T-helper 2 cell treated with Interferon-gamma antibody and Interleukin-4, amounts not matched to agents 5 μg/mL and 100 μg/mL, for 36 hours (primary cell): Measurements from ENCODE around the gene PRRT3.
"Not testable (repeated sequence)": the region's sequence is repeated elsewhere in the genome, so short reads cannot be mapped to it uniquely, and the experiment has no call there.

Experiments used
- DNase-seq: peaks from one replicate; pipeline ENCODE4 v3.0.0; 2021; ENCODE audit warnings: low spot score
- H3K27ac Mint-ChIP-seq: one replicate; pipeline ENCODE4 v1.8.0; 2021; ENCODE audit warnings: mild to moderate bottlenecking, mixed read lengths
- H3K27me3 Mint-ChIP-seq: one replicate; pipeline ENCODE4 v1.8.0; 2021; ENCODE audit warnings: low read depth, mixed read lengths
- H3K36me3 Mint-ChIP-seq: one replicate; pipeline ENCODE4 v1.8.0; 2021; ENCODE audit warnings: low read depth, mixed read lengths
- H3K4me1 Mint-ChIP-seq: one replicate; pipeline ENCODE4 v1.8.0; 2021; ENCODE audit warnings: low read depth, mixed read lengths
- H3K4me3 Mint-ChIP-seq: one replicate; pipeline ENCODE4 v1.8.0; 2022; ENCODE audit warnings: mild to moderate bottlenecking, moderate library complexity, mixed read lengths
- H3K9me3 Mint-ChIP-seq: one replicate; pipeline ENCODE4 v1.8.0; 2021; ENCODE audit warnings: mixed read lengths

PRRT3 gene

DNA sequence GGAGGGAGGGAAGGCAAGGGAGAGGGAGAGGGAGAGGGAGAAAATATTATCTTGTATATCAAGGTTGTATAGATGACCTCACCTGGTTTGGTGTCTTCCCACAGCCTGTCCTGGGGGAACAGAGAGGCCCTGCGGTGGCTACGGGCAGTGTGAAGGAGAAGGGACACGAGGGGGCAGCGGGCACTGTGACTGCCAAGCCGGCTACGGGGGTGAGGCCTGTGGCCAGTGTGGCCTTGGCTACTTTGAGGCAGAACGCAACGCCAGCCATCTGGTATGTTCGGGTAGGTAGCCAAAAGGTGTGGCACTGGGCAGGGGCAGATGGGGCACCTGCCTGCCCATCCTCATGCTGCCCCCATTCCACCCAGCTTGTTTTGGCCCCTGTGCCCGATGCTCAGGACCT, 11.5 kb downstream of the PRRT3 start:
- peaks cover under 1% of the 10 kb centered on the region for H3K4me1 Mint-ChIP-seq
- no peak overlapping the region for H3K27ac Mint-ChIP-seq
- no peaks in the 10 kb centered on the region for H3K27me3 Mint-ChIP-seq
- peaks cover 9% of the 10 kb centered on the region for H3K36me3 Mint-ChIP-seq
- H3K9me3 Mint-ChIP-seq = no peaks in the 10 kb centered on the region
- DNase-seq = no peak
- no peak overlapping the region for H3K4me3 Mint-ChIP-seq

DNA sequence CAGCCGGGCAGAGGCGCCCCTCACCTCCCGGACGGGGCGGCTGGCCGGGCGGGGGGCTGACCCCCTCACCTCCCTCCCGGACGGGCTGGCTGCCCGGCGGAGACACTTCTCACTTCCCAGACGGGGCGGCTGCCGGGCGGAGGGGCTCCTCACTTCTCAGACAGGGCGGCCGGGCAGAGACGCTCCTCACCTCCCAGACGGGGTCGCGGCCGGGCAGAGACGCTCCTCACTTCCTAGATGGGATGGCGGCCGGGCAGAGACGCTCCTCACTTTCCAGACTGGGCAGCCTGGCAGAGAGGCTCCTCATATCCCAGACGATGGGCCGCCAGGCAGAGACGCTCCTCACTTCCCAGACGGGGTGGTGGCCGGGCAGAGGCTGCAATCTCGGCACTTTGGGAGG, 12.3 kb downstream of the PRRT3 start:
- not testable (repeated sequence) for H3K36me3 Mint-ChIP-seq, H3K4me3 Mint-ChIP-seq, H3K9me3 Mint-ChIP-seq, DNase-seq, H3K27me3 Mint-ChIP-seq, H3K27ac Mint-ChIP-seq, H3K4me1 Mint-ChIP-seq

DNA sequence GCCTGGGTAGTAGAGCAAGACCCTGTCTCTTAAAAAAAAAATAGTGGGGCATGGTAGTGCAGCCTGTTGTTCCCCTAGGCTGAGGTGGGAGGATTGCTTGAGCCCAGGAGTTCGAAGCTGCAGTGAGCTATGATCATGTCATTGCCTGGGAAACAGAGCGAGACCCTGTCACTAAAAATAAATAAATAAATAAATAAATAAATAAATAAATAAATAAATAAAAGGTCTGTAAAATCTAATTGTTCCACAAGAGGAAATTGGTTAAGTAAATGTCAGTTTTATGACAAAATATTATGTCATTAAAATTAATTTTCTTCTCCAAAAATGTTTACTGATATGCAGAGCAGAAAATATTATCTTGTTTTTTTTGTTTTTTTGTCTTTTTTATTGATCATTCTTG, 13.2 kb downstream of the PRRT3 start:
- H3K4me1 Mint-ChIP-seq = peaks cover 19% of the 10 kb centered on the region
- H3K9me3 Mint-ChIP-seq = no peaks in the 10 kb centered on the region
- H3K27ac Mint-ChIP-seq = no peak overlapping the region
- H3K36me3 Mint-ChIP-seq = peaks cover 8% of the 10 kb centered on the region
- DNase-seq = no peak
- no peaks in the 10 kb centered on the region for H3K27me3 Mint-ChIP-seq
- no peak overlapping the region for H3K4me3 Mint-ChIP-seq

DNA sequence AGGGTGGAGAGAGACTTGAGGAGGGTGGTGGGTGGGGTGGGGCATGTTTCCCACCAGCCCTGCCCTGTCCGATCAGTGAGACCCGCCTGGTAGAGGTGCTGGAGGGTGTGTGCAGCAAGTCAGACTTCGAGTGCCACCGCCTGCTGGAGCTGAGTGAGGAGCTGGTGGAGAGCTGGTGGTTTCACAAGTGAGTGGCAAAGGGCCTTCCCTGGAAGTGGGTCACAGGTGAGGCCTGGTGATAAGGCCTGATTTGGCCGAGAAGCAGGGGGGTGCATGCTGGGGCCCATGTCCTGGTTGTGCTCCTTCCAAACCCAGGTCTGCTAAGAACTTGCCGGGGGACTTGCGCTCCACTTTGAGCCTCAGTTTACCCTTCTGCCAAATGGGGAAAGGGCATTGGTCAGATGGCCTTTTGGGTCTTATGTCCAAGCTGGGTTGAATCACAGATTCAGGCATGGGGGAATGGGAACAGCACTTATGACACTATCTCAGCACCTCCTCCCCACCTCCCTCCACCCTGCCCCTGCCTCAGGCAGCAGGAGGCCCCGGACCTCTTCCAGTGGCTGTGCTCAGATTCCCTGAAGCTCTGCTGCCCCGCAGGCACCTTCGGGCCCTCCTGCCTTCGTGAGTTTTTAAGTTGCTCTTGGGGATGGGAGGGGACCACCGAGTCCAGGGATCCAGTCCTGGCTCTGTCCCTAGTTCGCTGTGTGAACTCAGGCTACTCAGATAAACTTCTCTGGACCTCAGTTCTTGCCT, 14.5 kb downstream of the PRRT3 start:
- Mint-ChIP-seq H3K9me3 (no peaks in the 10 kb centered on the region), H3K4me3 (no peak overlapping the region), H3K4me1 (peaks cover 20% of the 10 kb centered on the region), H3K27me3 (no peaks in the 10 kb centered on the region), H3K36me3 (peaks cover 8% of the 10 kb centered on the region), H3K27ac (no peak overlapping the region)
- no peak for DNase-seq

DNA sequence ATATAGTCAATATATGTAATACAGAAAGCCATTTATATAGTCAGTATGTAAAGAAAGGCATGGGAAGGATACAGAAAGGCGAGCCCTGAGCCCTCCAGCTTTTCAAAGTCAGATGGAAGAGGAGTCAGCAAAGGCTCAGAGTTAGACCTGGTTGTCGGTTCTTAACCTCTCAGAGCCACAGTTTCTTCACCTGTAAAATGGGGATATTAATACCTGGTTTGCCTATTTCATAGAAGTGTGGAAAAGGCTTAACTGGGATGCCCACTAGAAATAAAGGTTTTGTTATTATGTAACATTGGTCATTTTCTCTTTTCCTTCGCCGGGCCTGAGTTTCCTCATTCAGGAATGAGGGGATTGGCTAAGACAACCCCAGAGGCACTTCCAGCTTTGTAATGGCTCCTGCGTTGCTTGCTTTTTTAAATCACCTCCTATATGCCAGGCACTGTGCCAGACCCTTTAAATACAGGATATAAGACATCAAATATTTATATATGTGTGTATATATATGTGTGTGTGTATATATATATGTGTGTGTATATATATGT, 16.2 kb downstream of the PRRT3 start:
- no peaks in the 10 kb centered on the region for H3K9me3 Mint-ChIP-seq
- peaks cover 24% of the 10 kb centered on the region for H3K4me1 Mint-ChIP-seq
- no peak overlapping the region for H3K4me3 Mint-ChIP-seq
- H3K27ac Mint-ChIP-seq = no peak overlapping the region
- no peak for DNase-seq
- H3K36me3 Mint-ChIP-seq = peaks cover 6% of the 10 kb centered on the region
- H3K27me3 Mint-ChIP-seq = no peaks in the 10 kb centered on the region

DNA sequence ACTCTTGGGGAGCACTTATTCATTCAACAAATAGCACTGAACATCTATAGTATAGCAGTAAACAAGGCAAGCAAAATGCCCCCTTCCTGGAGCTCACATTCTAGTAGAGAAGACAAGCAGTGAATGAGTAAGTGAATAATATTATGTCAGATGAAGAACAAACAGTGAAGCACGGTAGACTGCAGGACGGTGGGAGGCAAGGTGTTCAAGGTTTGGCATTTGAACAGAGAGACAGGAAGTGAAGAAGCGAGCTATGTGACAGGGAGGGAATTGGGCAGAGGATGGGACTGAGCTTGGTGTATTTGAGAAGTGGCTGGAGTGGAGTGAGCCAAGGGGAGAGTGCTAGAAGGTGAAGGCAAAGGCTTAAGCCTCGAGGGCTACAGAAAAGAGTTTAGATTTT, 17.2 kb downstream of the PRRT3 start:
- Mint-ChIP-seq H3K36me3 (peaks cover 6% of the 10 kb centered on the region), H3K4me1 (peaks cover 24% of the 10 kb centered on the region), H3K27ac (peak overlapping the region; percentile 97), H3K27me3 (no peaks in the 10 kb centered on the region), H3K4me3 (peak overlapping the region; percentile 99), H3K9me3 (no peaks in the 10 kb centered on the region)
- DNase-seq = no peak

DNA sequence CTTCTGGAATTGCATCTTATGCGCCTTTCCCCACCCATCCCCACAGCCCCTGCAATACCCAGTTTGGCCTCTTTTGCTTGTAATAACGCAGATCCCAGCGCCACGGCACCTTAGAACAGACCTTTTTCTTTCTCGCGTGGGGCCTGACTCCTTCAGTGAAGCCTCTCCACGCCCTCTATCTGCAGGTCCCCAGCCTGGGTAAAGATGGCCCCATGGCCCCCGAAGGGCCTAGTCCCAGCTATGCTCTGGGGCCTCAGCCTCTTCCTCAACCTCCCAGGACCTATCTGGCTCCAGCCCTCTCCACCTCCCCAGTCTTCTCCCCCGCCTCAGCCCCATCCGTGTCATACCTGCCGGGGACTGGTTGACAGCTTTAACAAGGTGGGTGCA, 18.0 kb downstream of the PRRT3 start:
- Mint-ChIP-seq H3K27me3 (no peaks in the 10 kb centered on the region), H3K27ac (peak overlapping the region; percentile 97), H3K9me3 (no peaks in the 10 kb centered on the region), H3K4me3 (peak overlapping the region; percentile 99), H3K36me3 (peaks cover 6% of the 10 kb centered on the region), H3K4me1 (peaks cover 24% of the 10 kb centered on the region)
- no peak for DNase-seq

DNA sequence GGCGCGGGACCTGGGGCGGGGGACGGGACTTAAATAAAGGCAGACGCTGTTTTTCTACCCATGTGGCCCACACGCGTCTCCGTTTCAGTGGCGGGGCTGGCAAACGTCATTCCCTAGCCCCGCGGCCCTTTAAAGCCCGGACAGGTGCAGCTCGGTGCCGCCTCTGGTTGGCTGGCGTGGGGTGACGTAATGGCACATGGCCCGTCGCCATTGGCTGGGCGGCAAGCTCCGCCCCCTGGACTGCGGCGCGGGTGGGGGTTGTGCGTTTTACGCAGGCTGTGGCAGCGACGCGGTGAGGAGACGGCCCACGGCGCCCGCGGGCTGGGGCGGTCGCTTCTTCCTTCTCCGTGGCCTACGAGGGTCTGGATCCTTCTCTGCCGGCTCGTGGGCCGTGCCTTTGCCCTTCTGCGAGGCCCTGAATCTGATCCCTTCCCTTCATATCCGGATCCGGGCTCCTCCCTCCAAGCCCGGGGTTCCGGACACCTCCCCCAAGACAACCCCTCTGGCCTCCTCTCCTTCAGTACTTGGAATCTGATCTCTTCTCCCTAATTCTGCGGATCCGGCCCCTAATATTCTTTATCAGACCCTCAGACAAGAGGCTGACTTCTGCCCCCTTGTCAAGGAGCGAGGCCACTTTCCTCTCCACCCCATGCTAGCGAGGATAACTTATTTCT, 18.5 kb downstream of the PRRT3 start, which contains the start of gene CRELD1:
Gene CRELD1 (plus strand): TSS at position 274 of the 674 bp plus-strand sequence. CDS start 605 bp downstream, outside the sequence.
- DNase-seq = peak; percentile 97
- Mint-ChIP-seq H3K36me3 (peaks cover 6% of the 10 kb centered on the region), H3K9me3 (no peaks in the 10 kb centered on the region)

DNA sequence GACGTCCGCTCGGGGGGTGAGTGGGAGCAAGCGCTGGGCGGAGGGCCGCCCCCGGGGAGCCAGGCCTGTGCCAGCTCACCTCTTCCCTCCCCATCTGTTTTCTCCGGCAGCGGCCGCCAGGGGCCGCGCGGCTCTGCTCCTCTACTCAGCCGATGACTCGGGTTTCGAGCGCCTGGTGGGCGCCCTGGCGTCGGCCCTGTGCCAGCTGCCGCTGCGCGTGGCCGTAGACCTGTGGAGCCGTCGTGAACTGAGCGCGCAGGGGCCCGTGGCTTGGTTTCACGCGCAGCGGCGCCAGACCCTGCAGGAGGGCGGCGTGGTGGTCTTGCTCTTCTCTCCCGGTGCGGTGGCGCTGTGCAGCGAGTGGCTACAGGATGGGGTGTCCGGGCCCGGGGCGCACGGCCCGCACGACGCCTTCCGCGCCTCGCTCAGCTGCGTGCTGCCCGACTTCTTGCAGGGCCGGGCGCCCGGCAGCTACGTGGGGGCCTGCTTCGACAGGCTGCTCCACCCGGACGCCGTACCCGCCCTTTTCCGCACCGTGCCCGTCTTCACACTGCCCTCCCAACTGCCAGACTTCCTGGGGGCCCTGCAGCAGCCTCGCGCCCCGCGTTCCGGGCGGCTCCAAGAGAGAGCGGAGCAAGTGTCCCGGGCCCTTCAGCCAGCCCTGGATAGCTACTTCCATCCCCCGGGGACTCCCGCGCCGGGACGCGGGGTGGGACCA, 19.2 kb downstream of the PRRT3 start:
- Mint-ChIP-seq H3K27ac (peak overlapping the region; percentile 97), H3K9me3 (no peaks in the 10 kb centered on the region), H3K4me3 (peak overlapping the region; percentile 99), H3K27me3 (no peaks in the 10 kb centered on the region), H3K36me3 (peaks cover 5% of the 10 kb centered on the region), H3K4me1 (peaks cover 24% of the 10 kb centered on the region)
- peak; percentile 86 for DNase-seq

More for the DNA sequence above, 18.5 kb downstream of the PRRT3 start, which contains the start of gene CRELD1:
- Mint-ChIP-seq H3K4me3 (peak within 1 kb of the TSS; percentile 99), H3K27me3 (no peaks in the 10 kb centered on the region), H3K4me1 (peaks cover 24% of the 10 kb centered on the region), H3K27ac (peak within 1 kb of the TSS; percentile 97)

DNA sequence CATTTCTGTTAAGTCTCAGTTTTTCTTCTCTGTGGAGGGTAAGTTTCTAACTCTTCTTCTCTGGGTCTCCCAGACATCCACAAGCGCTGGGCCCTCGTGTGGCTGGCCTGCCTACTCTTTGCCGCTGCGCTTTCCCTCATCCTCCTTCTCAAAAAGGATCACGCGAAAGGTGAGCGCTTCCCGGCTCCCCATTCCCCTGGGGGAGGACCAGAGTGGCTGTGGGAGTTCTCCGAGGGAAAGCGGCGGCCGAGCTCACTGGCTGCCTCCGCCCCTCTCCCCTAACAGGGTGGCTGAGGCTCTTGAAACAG, 19.7 kb downstream of the PRRT3 start:
- Mint-ChIP-seq H3K36me3 (peaks cover 4% of the 10 kb centered on the region), H3K27ac (peak overlapping the region; percentile 97), H3K4me1 (peaks cover 24% of the 10 kb centered on the region), H3K27me3 (no peaks in the 10 kb centered on the region), H3K9me3 (no peaks in the 10 kb centered on the region), H3K4me3 (peak overlapping the region; percentile 99)
- DNase-seq = no peak

DNA sequence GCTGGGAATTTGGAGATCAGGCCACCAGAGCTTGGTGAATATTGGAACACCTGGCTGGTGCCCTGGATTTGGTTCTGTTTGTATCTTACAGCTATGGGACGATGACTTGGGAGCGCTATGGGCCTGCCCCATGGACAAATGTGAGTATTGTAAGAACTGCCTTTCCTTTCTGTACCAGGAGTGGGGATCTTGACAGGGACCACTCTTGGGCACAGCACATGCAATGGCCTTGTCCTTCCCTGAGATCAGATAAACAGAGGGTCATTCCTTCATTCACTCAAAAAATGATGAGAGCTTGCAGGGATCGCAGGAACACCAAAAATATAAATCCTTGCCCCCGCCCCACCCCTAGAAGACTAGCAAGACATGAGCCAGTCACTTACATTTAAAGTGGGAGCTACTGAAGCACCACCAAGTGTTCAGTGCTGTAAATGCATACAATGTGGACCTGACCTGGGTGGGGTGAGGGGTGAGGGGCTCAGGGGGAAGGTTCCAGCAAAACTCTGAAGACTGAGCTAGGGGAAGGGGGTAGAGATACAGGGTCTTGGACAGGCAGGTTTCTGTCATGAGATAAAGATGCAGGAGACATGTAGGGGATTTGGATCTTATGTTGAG, 21.3 kb downstream of the PRRT3 start:
- H3K27me3 Mint-ChIP-seq = no peaks in the 10 kb centered on the region
- no peak overlapping the region for H3K27ac Mint-ChIP-seq
- peaks cover 24% of the 10 kb centered on the region for H3K4me1 Mint-ChIP-seq
- DNase-seq = no peak
- H3K9me3 Mint-ChIP-seq = no peaks in the 10 kb centered on the region
- peak overlapping the region; percentile 31 for H3K4me3 Mint-ChIP-seq
- H3K36me3 Mint-ChIP-seq = peaks cover 4% of the 10 kb centered on the region

DNA sequence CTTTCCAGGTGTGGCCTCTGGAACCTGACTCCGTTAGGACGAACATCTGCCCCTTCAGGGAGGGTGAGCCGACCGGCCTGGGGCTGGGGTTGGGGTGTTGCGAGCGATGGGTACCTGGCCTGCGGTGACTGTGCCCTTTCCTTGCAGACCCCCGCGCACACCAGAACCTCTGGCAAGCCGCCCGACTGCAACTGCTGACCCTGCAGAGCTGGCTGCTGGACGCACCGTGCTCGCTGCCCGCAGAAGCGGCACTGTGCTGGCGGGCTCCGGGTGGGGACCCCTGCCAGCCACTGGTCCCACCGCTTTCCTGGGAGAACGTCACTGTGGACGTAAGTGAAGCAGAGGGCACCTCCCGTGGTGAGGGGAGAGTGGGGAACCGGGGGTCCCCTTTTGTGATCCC, 24.1 kb downstream of the PRRT3 start:
- H3K27me3 Mint-ChIP-seq = peaks cover 7% of the 10 kb centered on the region
- H3K27ac Mint-ChIP-seq = no peak overlapping the region
- H3K36me3 Mint-ChIP-seq = no peaks in the 10 kb centered on the region

DNA sequence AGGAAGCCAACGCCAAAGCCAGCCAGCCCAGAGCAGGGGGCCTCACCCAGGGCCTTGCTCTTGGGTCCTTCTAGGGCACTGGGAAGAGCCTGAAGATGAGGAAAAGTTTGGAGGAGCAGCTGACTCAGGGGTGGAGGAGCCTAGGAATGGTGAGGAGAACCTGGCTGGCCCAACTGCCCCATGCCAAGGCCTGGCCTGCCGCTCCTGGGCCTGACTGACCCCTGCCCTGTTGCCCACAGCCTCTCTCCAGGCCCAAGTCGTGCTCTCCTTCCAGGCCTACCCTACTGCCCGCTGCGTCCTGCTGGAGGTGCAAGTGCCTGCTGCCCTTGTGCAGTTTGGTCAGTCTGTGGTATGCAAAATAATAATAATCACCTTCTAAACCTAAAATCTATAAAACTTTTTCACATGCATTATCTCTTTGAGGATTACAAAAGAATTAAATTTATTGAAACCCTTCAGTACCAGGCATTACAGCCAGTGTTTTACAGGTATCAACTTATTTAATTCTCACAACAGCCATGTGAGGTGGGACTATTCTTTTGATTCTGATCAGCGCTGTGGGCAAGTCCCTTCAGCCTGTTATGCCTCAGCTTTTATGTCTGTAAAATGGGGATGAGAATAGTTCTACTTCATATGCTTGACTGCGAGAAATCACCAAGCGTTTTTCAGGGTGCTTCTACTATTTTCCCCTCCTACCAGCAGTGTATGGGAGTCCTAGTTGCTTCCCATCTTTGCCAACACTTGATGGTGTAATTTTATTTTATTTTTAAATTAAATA, 33.8 kb downstream of the PRRT3 start:
- peaks cover 6% of the 10 kb centered on the region for H3K4me1 Mint-ChIP-seq
- DNase-seq = no peak
- H3K27me3 Mint-ChIP-seq = peaks cover 3% of the 10 kb centered on the region
- no peaks in the 10 kb centered on the region for H3K9me3 Mint-ChIP-seq
- H3K4me3 Mint-ChIP-seq = no peak overlapping the region
- no peaks in the 10 kb centered on the region for H3K36me3 Mint-ChIP-seq
- H3K27ac Mint-ChIP-seq = no peak overlapping the region

More for the DNA sequence above, 24.1 kb downstream of the PRRT3 start:
- Mint-ChIP-seq H3K9me3 (no peaks in the 10 kb centered on the region), H3K4me3 (no peak overlapping the region), H3K4me1 (peaks cover 4% of the 10 kb centered on the region)
- DNase-seq = no peak
